ENCODE results near the gene DDIT3. TPM values are rescaled to one million over a fixed set of nuclear protein-coding genes. Genes with fewer than 3 reads are reported as not detected.
A peak's percentile ranks its signal among the peaks of the same experiment; 100 is the strongest.

DDIT3 gene
- total RNA-seq, 1 donor from 2014 or later: 213 TPM

GRCh38 chr12:57552835-57553313 lies 32.6 kb upstream of the DDIT3 start:
- Histone ChIP-seq H3K36me3 (ENCODE audit: control insufficient read depth, insufficient read depth, low read length) (no peaks in the 10 kb centered on the region), H3K4me3 (ENCODE audit: low read depth, low read length) (no peak overlapping the region), H3K27me3 (ENCODE audit: control insufficient read depth, insufficient read depth, low read length) (peaks cover 7% of the 10 kb centered on the region)
- TF ChIP-seq, protein P1, sequence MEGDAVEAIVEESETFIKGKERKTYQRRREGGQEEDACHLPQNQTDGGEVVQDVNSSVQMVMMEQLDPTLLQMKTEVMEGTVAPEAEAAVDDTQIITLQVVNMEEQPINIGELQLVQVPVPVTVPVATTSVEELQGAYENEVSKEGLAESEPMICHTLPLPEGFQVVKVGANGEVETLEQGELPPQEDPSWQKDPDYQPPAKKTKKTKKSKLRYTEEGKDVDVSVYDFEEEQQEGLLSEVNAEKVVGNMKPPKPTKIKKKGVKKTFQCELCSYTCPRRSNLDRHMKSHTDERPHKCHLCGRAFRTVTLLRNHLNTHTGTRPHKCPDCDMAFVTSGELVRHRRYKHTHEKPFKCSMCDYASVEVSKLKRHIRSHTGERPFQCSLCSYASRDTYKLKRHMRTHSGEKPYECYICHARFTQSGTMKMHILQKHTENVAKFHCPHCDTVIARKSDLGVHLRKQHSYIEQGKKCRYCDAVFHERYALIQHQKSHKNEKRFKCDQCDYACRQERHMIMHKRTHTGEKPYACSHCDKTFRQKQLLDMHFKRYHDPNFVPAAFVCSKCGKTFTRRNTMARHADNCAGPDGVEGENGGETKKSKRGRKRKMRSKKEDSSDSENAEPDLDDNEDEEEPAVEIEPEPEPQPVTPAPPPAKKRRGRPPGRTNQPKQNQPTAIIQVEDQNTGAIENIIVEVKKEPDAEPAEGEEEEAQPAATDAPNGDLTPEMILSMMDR (IDR thresholded peaks at IDR 0.05; ENCODE audit: insufficient read depth, low read length, severe bottlenecking): no peak
- FAIRE-seq (peak; percentile 73), DNase-seq (ENCODE audit: low read depth) (peak; percentile 15)

GRCh38 chr12:57552306-57552651 lies 32.0 kb upstream of the DDIT3 start:
- FAIRE-seq: no peak
- H3K36me3 ChIP-seq (ENCODE audit: control insufficient read depth, insufficient read depth, low read length): no peaks in the 10 kb centered on the region
- no peak for DNase-seq (ENCODE audit: low read depth)
- TF ChIP-seq, protein P1 (IDR thresholded peaks at IDR 0.05; ENCODE audit: insufficient read depth, low read length, severe bottlenecking): no peak
- no peak overlapping the region for H3K4me3 ChIP-seq (ENCODE audit: low read depth, low read length)
- peaks cover 7% of the 10 kb centered on the region for H3K27me3 ChIP-seq (ENCODE audit: control insufficient read depth, insufficient read depth, low read length)

DNA sequence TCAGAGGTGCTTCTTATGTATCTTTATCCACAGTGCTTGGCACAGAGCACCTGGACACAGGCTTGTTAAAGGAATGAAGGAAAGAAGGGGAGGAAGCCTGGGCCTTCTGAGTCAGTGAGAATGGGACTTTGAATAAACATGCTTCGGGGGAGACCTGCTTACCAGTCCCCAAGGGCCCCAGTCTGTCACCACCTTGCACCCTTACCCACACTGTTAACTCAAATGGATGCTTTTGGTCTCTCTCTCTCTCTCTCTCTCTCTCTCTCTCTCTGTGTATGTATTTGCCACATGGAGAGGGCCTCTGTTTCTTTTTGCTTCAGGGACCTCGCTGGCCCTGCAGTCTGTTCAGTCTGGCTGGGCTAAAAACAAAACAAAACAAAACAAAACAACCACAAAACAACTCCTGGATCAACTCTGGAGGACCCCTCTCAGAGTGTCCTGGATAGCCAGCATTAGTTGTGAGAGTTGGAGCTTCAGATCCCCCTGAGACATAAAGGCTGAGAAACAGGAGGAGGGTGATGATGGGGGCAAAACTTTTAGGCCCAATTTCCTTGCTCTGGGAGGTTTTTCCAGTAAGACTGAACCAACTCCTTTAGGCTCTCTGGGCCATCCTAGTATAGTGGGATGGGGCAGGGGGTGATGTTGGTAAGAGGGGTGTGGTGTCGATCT lies 31.5 kb upstream of the DDIT3 start:
- FAIRE-seq (no peak), DNase-seq (ENCODE audit: low read depth) (no peak)
- Histone ChIP-seq H3K36me3 (ENCODE audit: control insufficient read depth, insufficient read depth, low read length) (no peaks in the 10 kb centered on the region), H3K27me3 (ENCODE audit: control insufficient read depth, insufficient read depth, low read length) (peaks cover 7% of the 10 kb centered on the region), H3K4me3 (ENCODE audit: low read depth, low read length) (no peak overlapping the region)
- TF ChIP-seq, protein P1 (IDR thresholded peaks at IDR 0.05; ENCODE audit: insufficient read depth, low read length, severe bottlenecking): no peak

DNA sequence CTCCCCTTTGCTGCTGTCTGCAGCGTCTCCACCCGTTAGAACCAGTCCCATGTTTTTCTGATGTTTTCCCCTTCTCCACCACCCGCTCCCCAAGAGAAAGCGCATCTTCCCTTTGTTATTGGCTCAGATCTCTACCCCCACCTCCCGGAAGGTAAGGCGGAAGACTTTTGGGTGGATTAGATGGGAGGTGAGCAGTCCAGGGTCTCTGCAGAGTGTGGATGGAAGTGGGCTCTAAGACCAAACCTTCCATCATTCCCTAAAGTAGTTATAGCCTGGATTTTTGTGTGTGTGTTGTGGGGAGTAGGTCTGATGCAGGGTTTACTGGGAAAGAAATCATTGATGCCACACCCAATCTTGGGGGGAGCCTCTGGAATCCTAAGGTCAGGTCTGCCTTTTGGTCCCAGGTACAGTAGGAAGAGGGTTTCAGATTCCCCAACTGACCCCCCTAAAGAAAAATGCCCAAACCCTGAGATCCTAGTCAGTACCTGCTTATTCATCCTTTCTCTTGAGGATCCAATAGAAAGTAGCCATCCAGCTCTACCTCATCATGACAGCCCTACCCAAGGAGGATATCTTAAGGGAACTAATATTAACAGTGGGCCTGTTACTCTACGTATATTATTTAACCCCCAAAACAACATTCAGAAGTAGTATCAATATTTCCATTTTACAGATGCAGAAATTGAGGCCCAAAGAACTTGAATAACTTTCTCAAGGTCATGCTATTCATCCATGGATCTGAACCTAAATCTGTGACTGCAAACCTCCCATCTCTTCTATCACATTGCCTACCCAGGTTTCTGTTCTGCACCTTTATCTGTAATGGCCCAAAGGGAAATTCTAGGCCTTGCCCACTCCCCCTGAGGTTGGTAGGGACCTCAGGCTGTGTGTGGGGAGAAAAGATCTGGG lies 30.6 kb upstream of the DDIT3 start:
- TF ChIP-seq, protein P1 (IDR thresholded peaks at IDR 0.05; ENCODE audit: insufficient read depth, low read length, severe bottlenecking): no peak
- FAIRE-seq (no peak), DNase-seq (ENCODE audit: low read depth) (no peak)
- Histone ChIP-seq H3K4me3 (ENCODE audit: low read depth, low read length) (no peak overlapping the region), H3K36me3 (ENCODE audit: control insufficient read depth, insufficient read depth, low read length) (no peaks in the 10 kb centered on the region), H3K27me3 (ENCODE audit: control insufficient read depth, insufficient read depth, low read length) (peaks cover 7% of the 10 kb centered on the region)

- no peak for DNase-seq (ENCODE audit: low read depth)
- peak within 1 kb of the TSS; percentile 7 for H3K4me3 ChIP-seq (ENCODE audit: low read depth, low read length)
- TF ChIP-seq, protein P1 (IDR thresholded peaks at IDR 0.05; ENCODE audit: insufficient read depth, low read length, severe bottlenecking): peak; percentile 13
- H3K36me3 ChIP-seq (ENCODE audit: control insufficient read depth, insufficient read depth, low read length): no peaks in the 10 kb centered on the region
- H3K27me3 ChIP-seq (ENCODE audit: control insufficient read depth, insufficient read depth, low read length): peaks cover 7% of the 10 kb centered on the region
- FAIRE-seq: no peak
Observed at GRCh38 chr12:57549909-57550640, 29.8 kb upstream of the DDIT3 start, which contains the start of gene KIF5A. Gene KIF5A (plus strand): TSS chr12:57550044. CDS start chr12:57550272, 228 bp downstream.

Measured in bronchial epithelial cell (primary cell).